DND-41 (cell line): ENCODE measurements around the gene ZSCAN30.

ENCODE experiments used
- ATAC-seq: fragments of 200-7000 bp; cut with Tn5 transposase; 3 replicates; pipeline ENCODE4 v1.9.1; 2021; ENCODE audit warnings: low read depth; ENCODE audit not compliant: insufficient read depth
- DNase-seq: peaks from one replicate; pipeline ENCODE4 v3.0.0-alpha.2; 2020
- H2AFZ ChIP-seq: 2 replicates; pipeline ENCODE4 v1.6.0; 2012; ENCODE audit warnings: low read depth, low read length
- H3K27ac ChIP-seq: 2 replicates; pipeline ENCODE4 v1.5.1; 2012; ENCODE audit warnings: low read length, inconsistent platforms
- H3K27me3 ChIP-seq: fragments of 200-600 bp; sonication (generic); 2 replicates; pipeline ENCODE4 v1.6.0; 2012; ENCODE audit warnings: low read length, mild to moderate bottlenecking, inconsistent platforms; ENCODE audit not compliant: insufficient read depth, poor library complexity
- H3K36me3 ChIP-seq: 2 replicates; pipeline ENCODE4 v1.5.1; 2012; ENCODE audit warnings: low read length, inconsistent platforms; ENCODE audit not compliant: insufficient read depth
- H3K4me1 ChIP-seq: 2 replicates; pipeline ENCODE4 v1.5.1; 2012; ENCODE audit warnings: mild to moderate bottlenecking, low read length; ENCODE audit not compliant: insufficient read depth
- H3K4me2 ChIP-seq: 2 replicates; pipeline ENCODE4 v1.6.0; 2012; ENCODE audit warnings: mild to moderate bottlenecking, moderate library complexity, low read length, inconsistent platforms; ENCODE audit not compliant: insufficient read depth
- H3K4me3 ChIP-seq, 2 experiments: fragments of 200-600 bp in 1 of 2; shearing (Covaris generic) in 1 of 2; 2 replicates each; pipeline ENCODE4 v1.5.1; 2012 to 2016; ENCODE audit warnings: inconsistent platforms in 2 of 2, low read length in 2 of 2, mild to moderate bottlenecking in 2 of 2, low read depth in 1 of 2, moderate library complexity in 1 of 2
- H3K79me2 ChIP-seq: 2 replicates; pipeline ENCODE4 v1.6.0; 2012; ENCODE audit warnings: low read length, inconsistent platforms; ENCODE audit not compliant: insufficient read depth
- H3K9ac ChIP-seq: 2 replicates; pipeline ENCODE4 v1.6.0; 2012; ENCODE audit warnings: low read depth, mild to moderate bottlenecking, inconsistent platforms, low read length, moderate library complexity
- H3K9me3 ChIP-seq: 2 replicates; pipeline ENCODE4 v1.5.1; 2012; ENCODE audit warnings: low read length, moderate library complexity, mild to moderate bottlenecking, inconsistent platforms; ENCODE audit not compliant: insufficient read depth, severe bottlenecking
- H4K20me1 ChIP-seq: 2 replicates; pipeline ENCODE4 v1.6.0; 2012; ENCODE audit warnings: low read length; ENCODE audit not compliant: insufficient read depth
- CTCF ChIP-seq: IDR thresholded peaks from 2 replicates; pipeline ENCODE4 v1.5.1; 2012; ENCODE audit warnings: borderline replicate concordance, low read length, moderate library complexity, mild to moderate bottlenecking; ENCODE audit not compliant: poor library complexity, severe bottlenecking; ENCODE audit errors: extremely low read depth
- EZH2 ChIP-seq: IDR thresholded peaks from 3 replicates; pipeline ENCODE4 v1.6.1; 2012; ENCODE audit warnings: borderline replicate concordance, low read depth, mild to moderate bottlenecking, moderate library complexity, low read length, inconsistent platforms; ENCODE audit not compliant: severe bottlenecking

The ZSCAN30 gene

GRCh38 chr18:35296060-35296459 is 6.0 kb upstream of the ZSCAN30 start:
- peaks cover 21% of the 10 kb centered on the region for H3K4me1 ChIP-seq
- H3K36me3 ChIP-seq, result peaks cover 64% of the 10 kb centered on the region
- ATAC-seq (no peak), DNase-seq (no peak)
- H3K27ac ChIP-seq, result no peak overlapping the region
- H3K4me2 ChIP-seq, result no peak overlapping the region
- no peak overlapping the region for H3K4me3 ChIP-seq
- H4K20me1 ChIP-seq, result no peaks in the 10 kb centered on the region; the same call in 1 of the 2 replicates
- H3K27me3 ChIP-seq, result no peaks in the 10 kb centered on the region
- H3K9me3 ChIP-seq, result peaks cover 3% of the 10 kb centered on the region
- H2AFZ ChIP-seq, result no peak overlapping the region
- no peak for TF ChIP-seq CTCF
- no peak for TF ChIP-seq EZH2
- H3K79me2 ChIP-seq, result peaks cover 97% of the 10 kb centered on the region
- no peak overlapping the region for H3K9ac ChIP-seq

GRCh38 chr18:35291166-35291565 is 1.1 kb upstream of the ZSCAN30 start:
- H3K4me2 ChIP-seq, result peak overlapping the region; percentile 70
- H3K27ac ChIP-seq, result peak overlapping the region; percentile 91
- H4K20me1 ChIP-seq, result no peaks in the 10 kb centered on the region; the same call in 1 of the 2 replicates
- DNase-seq, result no peak
- peaks cover 38% of the 10 kb centered on the region for H3K36me3 ChIP-seq
- ATAC-seq, result no peak
- no peaks in the 10 kb centered on the region for H3K9me3 ChIP-seq
- H2AFZ ChIP-seq, result no peak overlapping the region
- H3K27me3 ChIP-seq, result no peaks in the 10 kb centered on the region
- no peak for TF ChIP-seq CTCF
- TF ChIP-seq EZH2, result no peak
- peak overlapping the region; percentile 71 to 90; a peak in 3 of 4 replicates for H3K4me3 ChIP-seq
- peaks cover 45% of the 10 kb centered on the region for H3K4me1 ChIP-seq
- peak overlapping the region; percentile 85 for H3K9ac ChIP-seq
- H3K79me2 ChIP-seq, result peaks cover 93% of the 10 kb centered on the region

- H3K9ac ChIP-seq, result peak overlapping the region; percentile 85
- H2AFZ ChIP-seq, result peak overlapping the region; percentile 90
- H3K9me3 ChIP-seq, result peaks cover 8% of the 10 kb centered on the region
- TF ChIP-seq EZH2, result no peak
- peak overlapping the region; percentile 71 to 90 for H3K4me3 ChIP-seq
- no peaks in the 10 kb centered on the region for H4K20me1 ChIP-seq
- no peaks in the 10 kb centered on the region for H3K27me3 ChIP-seq
- DNase-seq (no peak), ATAC-seq (peak; percentile 33)
- peak overlapping the region; percentile 91 for H3K27ac ChIP-seq
- peaks cover 26% of the 10 kb centered on the region for H3K36me3 ChIP-seq
- H3K79me2 ChIP-seq, result peaks cover 82% of the 10 kb centered on the region
- H3K4me1 ChIP-seq, result peaks cover 44% of the 10 kb centered on the region
- peak overlapping the region; percentile 70 for H3K4me2 ChIP-seq
Measured at GRCh38 chr18:35289727-35290093, 319 bp downstream of the ZSCAN30 start.

GRCh38 chr18:35289293-35289692 is 736 bp downstream of the ZSCAN30 start:
- Histone ChIP-seq H2AFZ (peak overlapping the region; percentile 90), H3K79me2 (peaks cover 82% of the 10 kb centered on the region), H3K4me1 (peaks cover 42% of the 10 kb centered on the region), H3K27me3 (no peaks in the 10 kb centered on the region), H3K4me2 (peak overlapping the region; percentile 70), H3K4me3 (peak overlapping the region; percentile 71 to 90), H3K36me3 (peaks cover 27% of the 10 kb centered on the region), H3K27ac (peak overlapping the region; percentile 91), H3K9ac (peak overlapping the region; percentile 85), H4K20me1 (no peaks in the 10 kb centered on the region), H3K9me3 (peaks cover 12% of the 10 kb centered on the region)
- TF ChIP-seq EZH2, result no peak
- no peak for TF ChIP-seq CTCF
- DNase-seq (no peak), ATAC-seq (no peak)
